Germinal center (tissue), 1 donor: Measurements from ENCODE around the gene RBMS1.

Experiments used
- DNase-seq: peaks from one replicate; pipeline ENCODE4 v3.0.0; 2012; ENCODE audit warnings: mixed read lengths, low spot score

Gene RBMS1

DNA sequence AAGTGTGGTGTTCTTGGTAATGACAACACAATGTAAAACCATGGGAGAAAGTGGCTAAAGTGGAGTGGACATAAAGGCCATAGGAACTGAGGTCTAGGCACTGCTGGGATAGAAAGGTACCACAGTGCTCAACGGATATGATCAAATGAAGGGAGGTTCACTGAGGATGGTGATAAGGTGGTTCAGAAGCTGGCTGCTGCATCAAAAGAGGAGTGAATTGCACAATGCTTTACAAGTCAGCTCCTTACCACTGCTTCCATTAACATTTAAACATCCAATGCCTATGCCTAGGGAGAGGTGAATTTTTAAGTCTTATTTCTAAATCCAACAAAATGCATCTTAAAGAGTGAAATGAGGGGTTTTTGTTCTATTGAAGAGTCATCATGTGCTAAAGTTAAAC is 193.4 kb downstream of the RBMS1 start:
- no peak for DNase-seq

DNA sequence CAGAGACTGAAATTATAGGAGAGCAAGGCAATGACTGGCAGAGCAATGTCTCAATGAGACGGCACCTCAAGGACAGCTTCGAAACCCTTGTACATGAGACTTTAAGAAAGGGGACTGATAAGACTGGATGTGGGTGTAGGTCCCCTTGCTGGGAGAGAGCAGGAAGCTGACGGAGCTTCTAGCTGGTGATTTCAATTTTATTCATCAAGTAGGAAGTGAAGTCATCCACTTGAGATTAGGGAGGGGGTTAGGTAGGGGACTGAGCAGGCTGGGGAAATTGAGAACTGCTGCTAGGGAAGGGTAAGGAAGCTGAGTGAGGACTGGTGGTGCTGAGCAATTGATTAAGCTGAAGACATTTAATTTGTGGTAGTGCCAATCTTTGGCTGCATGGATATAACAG is 194.1 kb downstream of the RBMS1 start:
- no peak for DNase-seq

GRCh38 chr2:160298960-160299359 is 194.6 kb downstream of the RBMS1 start:
- DNase-seq = no peak

GRCh38 chr2:160295519-160296207 is 197.9 kb downstream of the RBMS1 start:
- DNase-seq = no peak

- no peak for DNase-seq
These were observed 198.7 kb downstream of the RBMS1 start for GRCh38 chr2:160294889-160295288.

DNA sequence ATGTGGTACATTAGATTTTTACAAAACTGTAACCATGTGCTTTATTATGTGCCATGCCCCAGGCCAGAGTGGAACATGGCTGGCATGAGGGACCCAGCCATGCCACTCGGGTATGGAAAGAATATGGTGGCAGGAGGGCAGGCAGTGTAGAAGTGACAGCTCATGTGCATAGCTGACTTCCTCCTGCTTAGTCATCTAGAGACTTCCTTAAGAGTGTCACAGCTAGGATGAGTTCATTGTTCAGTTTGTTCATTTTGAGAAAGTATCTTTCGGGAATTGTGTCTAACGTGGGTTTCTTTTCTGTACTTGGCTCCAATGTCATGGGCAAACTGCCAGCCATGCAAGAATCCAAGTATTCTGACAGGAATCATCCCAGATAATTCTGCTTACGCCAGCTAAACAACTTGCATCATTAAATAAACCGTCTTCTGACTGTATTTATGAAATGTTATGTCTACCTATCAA is 199.2 kb downstream of the RBMS1 start:
- DNase-seq = no peak

GRCh38 chr2:160293391-160294091 is 200.1 kb downstream of the RBMS1 start:
- DNase-seq = no peak

GRCh38 chr2:160292225-160292624 is 201.4 kb downstream of the RBMS1 start:
- no peak for DNase-seq

DNA sequence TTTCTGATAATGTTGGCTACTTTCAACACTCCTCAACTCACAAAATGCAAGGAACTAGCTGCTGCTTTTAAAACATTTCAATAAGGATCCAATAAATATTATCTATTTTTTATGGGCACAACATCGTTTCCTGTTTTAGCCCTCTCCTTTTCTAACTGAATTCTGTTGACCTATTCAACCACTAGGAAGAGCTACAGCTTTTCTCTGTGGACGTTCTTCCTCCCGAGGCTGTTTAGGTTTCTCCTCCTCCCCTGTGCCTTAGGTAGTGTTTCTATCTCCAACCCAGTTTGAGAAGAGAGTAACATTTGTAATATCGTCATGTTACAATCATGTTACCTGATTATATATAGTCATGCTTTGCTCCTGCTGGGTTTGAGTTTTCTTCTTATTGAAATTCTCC is 202.2 kb downstream of the RBMS1 start:
- DNase-seq = no peak

GRCh38 chr2:160290598-160290997 is 203.0 kb downstream of the RBMS1 start:
- DNase-seq = no peak

GRCh38 chr2:160289831-160290230 is 203.8 kb downstream of the RBMS1 start:
- DNase-seq = no peak

- DNase-seq = no peak
These were observed 204.5 kb downstream of the RBMS1 start for GRCh38 chr2:160289126-160289525.

- DNase-seq = no peak
These were observed 205.3 kb downstream of the RBMS1 start for GRCh38 chr2:160288324-160288723.

DNA sequence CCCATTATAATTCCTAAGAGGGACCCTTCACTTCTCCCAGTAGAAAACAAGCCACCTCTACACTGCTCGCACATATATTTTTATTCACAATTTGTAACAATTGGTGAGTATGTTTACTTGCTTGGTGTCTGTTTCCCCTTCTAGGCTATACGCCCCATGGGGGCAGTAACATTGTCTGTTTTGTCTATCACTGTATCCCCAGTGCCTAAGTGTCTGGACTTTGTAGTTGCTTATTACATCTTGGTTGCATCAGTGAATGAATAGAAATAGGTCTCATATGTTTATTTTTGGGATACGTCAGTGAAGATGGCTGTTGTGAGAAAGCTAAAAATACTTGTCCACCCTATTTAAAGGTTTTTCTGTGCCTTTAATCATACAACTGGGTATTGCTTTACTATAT is 206.1 kb downstream of the RBMS1 start:
- no peak for DNase-seq

DNA sequence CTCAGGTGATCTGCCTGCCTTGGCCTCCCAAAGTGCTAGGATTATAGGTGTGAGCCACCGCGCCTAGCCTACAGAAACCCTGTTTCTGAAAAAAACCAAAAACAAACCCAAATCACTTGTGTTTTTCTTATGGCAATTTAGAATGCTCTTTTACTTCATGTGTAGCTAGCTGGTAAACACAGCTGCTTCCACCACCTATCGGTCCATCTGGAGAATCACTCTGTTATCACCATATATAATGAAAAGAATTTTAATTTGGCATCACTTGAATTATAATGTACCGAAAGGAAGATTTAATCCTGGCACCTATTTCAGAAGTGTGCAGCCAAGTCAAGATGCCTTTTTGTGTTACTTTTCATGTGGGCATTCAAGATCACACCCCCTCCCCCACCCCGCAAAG is 207.1 kb downstream of the RBMS1 start:
- no peak for DNase-seq

DNA sequence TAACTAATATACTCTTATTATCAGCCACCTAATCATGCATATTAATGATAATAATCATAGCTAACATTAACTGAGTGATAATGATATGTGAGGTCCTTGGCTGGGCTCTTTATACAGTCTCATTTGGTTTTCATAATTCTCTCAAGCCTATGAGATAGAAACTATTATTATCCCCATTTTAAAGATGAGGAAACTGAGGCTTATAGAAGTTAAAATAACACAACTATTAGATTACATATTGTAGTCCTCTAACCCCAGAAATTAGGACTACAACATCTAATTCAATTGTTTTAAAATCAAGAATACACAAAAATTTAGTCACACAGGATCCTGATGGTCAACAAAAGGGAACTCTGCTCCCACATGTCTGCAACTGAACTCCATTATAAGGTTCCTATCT is 209.9 kb downstream of the RBMS1 start:
- no peak for DNase-seq

- no peak for DNase-seq
These were observed 211.5 kb downstream of the RBMS1 start for GRCh38 chr2:160282063-160282580.

DNA sequence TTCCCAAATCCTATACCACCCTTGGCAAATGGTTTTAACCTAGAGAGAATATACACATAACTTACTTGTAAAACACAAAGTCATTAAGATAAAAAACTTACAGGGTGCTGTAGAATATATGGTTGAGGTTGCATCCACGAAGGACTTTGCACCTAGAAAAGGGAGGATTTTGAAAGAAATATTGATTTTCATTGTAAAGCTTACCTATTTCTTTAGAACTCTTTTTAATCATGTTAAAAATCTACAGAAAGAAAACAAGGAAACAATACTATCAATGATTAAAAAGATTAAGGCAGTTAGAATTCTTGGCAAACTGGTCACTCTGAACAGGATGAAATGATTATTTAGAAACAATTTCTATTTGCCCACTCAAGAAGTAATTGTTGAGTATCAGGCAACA is 212.4 kb downstream of the RBMS1 start:
- no peak for DNase-seq

GRCh38 chr2:160279813-160280465 is 213.7 kb downstream of the RBMS1 start:
- DNase-seq = no peak

GRCh38 chr2:160278879-160279177 is 214.8 kb downstream of the RBMS1 start:
- DNase-seq = no peak

GRCh38 chr2:160278101-160278878 is 215.3 kb downstream of the RBMS1 start:
- no peak for DNase-seq

GRCh38 chr2:160277151-160277550 is 216.5 kb downstream of the RBMS1 start:
- no peak for DNase-seq
